ENCODE results near the gene OCA2. TPM values are rescaled to one million over a fixed set of nuclear protein-coding genes. Genes with fewer than 3 reads are reported as not detected.
"Not testable (repeated sequence)": the region's sequence is repeated elsewhere in the genome, so short reads cannot be mapped to it uniquely, and the experiment has no call there.

OCA2 gene
- total RNA-seq, 3 donors from 2014 or later (not counting 1 experiment from before 2014, with no cell fraction given): 0.35 to 1.5 (median 0.56) TPM

GRCh38 chr15:27769652-27770051, 329.5 kb downstream of the OCA2 start:
- Mint-ChIP-seq H3K27ac (no peak overlapping the region), H3K9me3 (peaks cover 6 to 13% of the 10 kb centered on the region in 2 donors), H3K4me3 (no peak overlapping the region), H3K4me1 (no peaks in the 10 kb centered on the region), H3K27me3 (ENCODE audit: low read depth in 2 of 2) (no peaks in the 10 kb centered on the region), H3K36me3 (peaks cover 8% of the 10 kb centered on the region)
- H3K27me3 ChIP-seq (ENCODE audit: control insufficient read depth, insufficient read depth, low read length): no peaks in the 10 kb centered on the region
- DNase-seq (no peak), ATAC-seq (no peak)
- H3K27ac ChIP-seq (ENCODE audit: low read length): no peak overlapping the region
- H3K4me3 ChIP-seq (ENCODE audit: low read length): no peak overlapping the region
- H3K36me3 ChIP-seq (ENCODE audit: control insufficient read depth, insufficient read depth, low read length): no peaks in the 10 kb centered on the region
- no peaks in the 10 kb centered on the region for H3K4me1 ChIP-seq (ENCODE audit: control insufficient read depth, insufficient read depth, low read length)
- intact Hi-C loops (cut with micrococcal nuclease): no loop called here
- TF ChIP-seq, protein P1, sequence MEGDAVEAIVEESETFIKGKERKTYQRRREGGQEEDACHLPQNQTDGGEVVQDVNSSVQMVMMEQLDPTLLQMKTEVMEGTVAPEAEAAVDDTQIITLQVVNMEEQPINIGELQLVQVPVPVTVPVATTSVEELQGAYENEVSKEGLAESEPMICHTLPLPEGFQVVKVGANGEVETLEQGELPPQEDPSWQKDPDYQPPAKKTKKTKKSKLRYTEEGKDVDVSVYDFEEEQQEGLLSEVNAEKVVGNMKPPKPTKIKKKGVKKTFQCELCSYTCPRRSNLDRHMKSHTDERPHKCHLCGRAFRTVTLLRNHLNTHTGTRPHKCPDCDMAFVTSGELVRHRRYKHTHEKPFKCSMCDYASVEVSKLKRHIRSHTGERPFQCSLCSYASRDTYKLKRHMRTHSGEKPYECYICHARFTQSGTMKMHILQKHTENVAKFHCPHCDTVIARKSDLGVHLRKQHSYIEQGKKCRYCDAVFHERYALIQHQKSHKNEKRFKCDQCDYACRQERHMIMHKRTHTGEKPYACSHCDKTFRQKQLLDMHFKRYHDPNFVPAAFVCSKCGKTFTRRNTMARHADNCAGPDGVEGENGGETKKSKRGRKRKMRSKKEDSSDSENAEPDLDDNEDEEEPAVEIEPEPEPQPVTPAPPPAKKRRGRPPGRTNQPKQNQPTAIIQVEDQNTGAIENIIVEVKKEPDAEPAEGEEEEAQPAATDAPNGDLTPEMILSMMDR (IDR thresholded peaks at IDR 0.05): no peak
- WGBS (ENCODE audit: insufficient coverage): 95% methylated on average over 13 of the region's 13 CpGs
- peaks cover 23% of the 10 kb centered on the region for H3K9me3 ChIP-seq (ENCODE audit: control insufficient read depth, insufficient read depth, low read length)

DNA sequence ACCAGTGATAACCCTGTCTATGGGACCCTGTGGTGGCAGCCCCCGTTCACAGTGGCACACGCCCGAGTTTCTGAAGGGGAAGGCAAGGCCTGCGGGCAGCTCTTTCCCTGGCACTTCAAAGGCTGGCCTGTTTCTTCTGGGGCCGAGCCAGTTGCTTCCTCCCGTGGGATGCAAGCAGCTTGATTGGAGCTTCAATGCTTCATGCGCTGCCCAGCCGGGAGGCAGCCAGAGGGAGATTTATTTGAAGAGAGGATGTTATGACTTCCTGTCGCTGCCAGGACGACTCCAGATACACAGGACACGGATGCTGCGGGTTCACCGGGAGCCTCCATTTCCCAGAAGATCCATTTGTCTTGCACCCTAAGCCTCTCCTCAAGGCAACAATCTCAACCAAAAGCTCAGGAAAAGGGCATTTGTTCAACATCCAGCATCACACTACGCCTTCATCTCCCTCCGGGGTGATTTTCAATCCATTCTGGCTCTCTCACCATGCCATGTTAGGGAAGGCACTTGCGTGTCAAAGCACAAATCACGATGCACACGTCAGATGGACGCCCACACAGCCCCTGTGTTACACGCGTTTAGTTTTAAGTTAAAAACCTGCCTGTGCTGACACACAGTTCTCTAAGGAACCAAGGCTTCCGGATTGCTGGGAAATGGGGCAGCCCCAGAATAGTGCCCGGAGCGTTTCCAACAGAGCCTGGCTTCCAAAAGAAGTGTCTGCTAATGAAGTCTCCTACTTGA, 330.2 kb downstream of the OCA2 start:
- DNase-seq (no peak), ATAC-seq (no peak)
- no peak overlapping the region for H3K4me3 Mint-ChIP-seq
- TF ChIP-seq, protein P1 (IDR thresholded peaks at IDR 0.05): no peak
- no peaks in the 10 kb centered on the region for H3K27me3 Mint-ChIP-seq (ENCODE audit: low read depth in 2 of 2)
- intact Hi-C loops (cut with micrococcal nuclease): no loop called here
- no peaks in the 10 kb centered on the region for H3K4me1 ChIP-seq (ENCODE audit: control insufficient read depth, insufficient read depth, low read length)
- H3K27ac Mint-ChIP-seq: no peak overlapping the region
- H3K36me3 ChIP-seq (ENCODE audit: control insufficient read depth, insufficient read depth, low read length): no peaks in the 10 kb centered on the region
- H3K27ac ChIP-seq (ENCODE audit: low read length): no peak overlapping the region
- no peaks in the 10 kb centered on the region for H3K27me3 ChIP-seq (ENCODE audit: control insufficient read depth, insufficient read depth, low read length)
- H3K36me3 Mint-ChIP-seq: peaks cover 8% of the 10 kb centered on the region
- peaks cover 6 to 13% of the 10 kb centered on the region in 2 donors for H3K9me3 Mint-ChIP-seq
- WGBS (ENCODE audit: insufficient coverage): 80% methylated on average over 24 of the region's 24 CpGs
- no peaks in the 10 kb centered on the region for H3K4me1 Mint-ChIP-seq
- no peak overlapping the region for H3K4me3 ChIP-seq (ENCODE audit: low read length)
- H3K9me3 ChIP-seq (ENCODE audit: control insufficient read depth, insufficient read depth, low read length): peaks cover 23% of the 10 kb centered on the region

DNA sequence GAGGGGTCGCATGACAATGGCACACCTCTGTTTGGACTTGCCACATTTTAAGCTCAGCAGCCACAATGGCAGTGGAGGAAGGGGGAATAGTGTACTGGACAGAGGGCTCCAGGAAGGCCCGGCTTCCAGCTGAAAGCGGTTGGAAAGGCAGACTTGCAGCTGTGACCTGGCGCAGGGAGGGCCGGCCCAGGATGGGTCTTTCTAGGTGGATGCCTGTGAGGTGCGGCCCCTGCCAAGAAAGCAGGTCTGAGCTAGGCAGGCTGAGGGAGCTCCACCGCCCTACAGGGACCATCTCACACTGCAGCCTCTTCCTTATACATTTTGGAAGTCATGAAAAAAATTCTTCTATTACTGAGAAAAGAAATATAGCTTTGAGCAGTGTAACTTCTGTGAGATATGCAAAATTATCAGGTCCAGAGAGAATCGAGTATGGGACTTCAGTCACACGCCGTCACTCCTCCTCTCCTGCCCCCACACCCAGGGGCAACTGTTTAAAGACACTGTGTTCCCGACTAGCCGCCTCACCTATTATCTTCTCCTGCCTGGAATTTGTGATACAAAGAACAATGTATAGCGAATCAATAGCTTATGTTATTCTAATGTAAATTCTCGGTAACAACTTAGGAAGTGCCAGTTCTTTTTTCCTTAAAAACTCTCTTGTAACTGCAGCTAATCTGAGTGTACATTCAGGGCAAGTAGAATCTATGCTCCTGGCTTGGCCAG, 331.0 kb downstream of the OCA2 start:
- WGBS (ENCODE audit: insufficient coverage): 93% methylated on average over 13 of the region's 14 CpGs

GRCh38 chr15:27767430-27767829, 331.7 kb downstream of the OCA2 start:
- ATAC-seq; H3K4me3 ChIP-seq (ENCODE audit: low read length); H3K4me1 Mint-ChIP-seq; H3K4me1 ChIP-seq (ENCODE audit: control insufficient read depth, insufficient read depth, low read length); H3K27me3 ChIP-seq (ENCODE audit: control insufficient read depth, insufficient read depth, low read length); DNase-seq; H3K36me3 ChIP-seq (ENCODE audit: control insufficient read depth, insufficient read depth, low read length); H3K36me3 Mint-ChIP-seq; H3K4me3 Mint-ChIP-seq; intact Hi-C loops (cut with micrococcal nuclease); H3K27ac Mint-ChIP-seq; H3K27me3 Mint-ChIP-seq (ENCODE audit: low read depth in 2 of 2); H3K27ac ChIP-seq (ENCODE audit: low read length): not testable (repeated sequence)
- peaks cover 10 to 16% of the 10 kb centered on the region in 2 donors for H3K9me3 Mint-ChIP-seq
- peaks cover 23% of the 10 kb centered on the region for H3K9me3 ChIP-seq (ENCODE audit: control insufficient read depth, insufficient read depth, low read length)

More for the DNA sequence above, 331.0 kb downstream of the OCA2 start:
- intact Hi-C loops (cut with micrococcal nuclease): no loop called here
- DNase-seq (no peak), ATAC-seq (no peak)
- H3K27me3 Mint-ChIP-seq (ENCODE audit: low read depth in 2 of 2): no peaks in the 10 kb centered on the region
- H3K4me1 ChIP-seq (ENCODE audit: control insufficient read depth, insufficient read depth, low read length): no peaks in the 10 kb centered on the region
- H3K36me3 Mint-ChIP-seq: peaks cover 8% of the 10 kb centered on the region
- H3K27me3 ChIP-seq (ENCODE audit: control insufficient read depth, insufficient read depth, low read length): no peaks in the 10 kb centered on the region
- no peaks in the 10 kb centered on the region for H3K36me3 ChIP-seq (ENCODE audit: control insufficient read depth, insufficient read depth, low read length)
- H3K4me1 Mint-ChIP-seq: no peaks in the 10 kb centered on the region
- H3K4me3 Mint-ChIP-seq: no peak overlapping the region
- peaks cover 8 to 16% of the 10 kb centered on the region in 2 donors for H3K9me3 Mint-ChIP-seq
- H3K27ac Mint-ChIP-seq: no peak overlapping the region
- no peak overlapping the region for H3K4me3 ChIP-seq (ENCODE audit: low read length)
- TF ChIP-seq, protein P1 (IDR thresholded peaks at IDR 0.05): no peak
- peaks cover 23% of the 10 kb centered on the region for H3K9me3 ChIP-seq (ENCODE audit: control insufficient read depth, insufficient read depth, low read length)
- H3K27ac ChIP-seq (ENCODE audit: low read length): no peak overlapping the region
